DMS153 treated with DMSO at 0.1 percent for 48 hours (cell line): ENCODE measurements around the gene AGER.
A peak's percentile ranks its signal among the peaks of the same experiment; 100 is the strongest.

Source experiments
- DNase-seq: peaks from one replicate; lab custom pipeline; 2025; ENCODE audit not compliant: unreplicated experiment; lab: John Stamatoyannopoulos, UW

AGER gene

DNA sequence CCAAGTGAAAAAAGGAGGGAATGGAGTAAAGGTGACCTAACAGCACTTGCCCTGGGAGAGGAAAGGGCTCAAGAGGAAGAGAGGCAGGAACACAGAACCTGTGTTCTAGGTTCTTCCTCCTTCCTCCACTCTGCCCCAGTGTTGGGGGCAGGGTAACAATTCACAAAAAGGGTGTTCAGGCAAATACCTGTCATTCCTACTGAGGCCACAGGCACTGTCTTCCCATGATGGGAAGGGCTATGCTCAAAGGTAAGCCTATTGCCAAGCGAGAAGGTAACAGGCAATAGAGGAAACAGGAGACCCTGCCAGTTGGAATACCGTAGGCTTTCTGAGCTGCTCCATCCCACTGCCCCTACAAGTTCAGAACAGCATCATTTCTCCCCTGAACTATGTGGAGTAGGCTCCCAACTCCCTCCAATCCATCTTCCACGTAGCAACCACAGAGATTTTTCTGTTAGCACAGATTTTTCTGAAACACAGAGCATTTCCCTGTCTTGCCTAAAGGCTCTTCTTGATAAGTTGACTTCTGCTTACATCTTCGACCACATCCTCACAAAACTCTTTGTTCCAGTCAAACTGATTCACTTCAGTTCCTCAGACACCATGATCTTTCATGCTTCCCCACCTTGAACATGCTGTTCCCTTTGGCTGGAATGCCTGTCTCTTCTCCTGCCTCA is 10.9 kb downstream of the AGER start:
- no peak for DNase-seq

DNA sequence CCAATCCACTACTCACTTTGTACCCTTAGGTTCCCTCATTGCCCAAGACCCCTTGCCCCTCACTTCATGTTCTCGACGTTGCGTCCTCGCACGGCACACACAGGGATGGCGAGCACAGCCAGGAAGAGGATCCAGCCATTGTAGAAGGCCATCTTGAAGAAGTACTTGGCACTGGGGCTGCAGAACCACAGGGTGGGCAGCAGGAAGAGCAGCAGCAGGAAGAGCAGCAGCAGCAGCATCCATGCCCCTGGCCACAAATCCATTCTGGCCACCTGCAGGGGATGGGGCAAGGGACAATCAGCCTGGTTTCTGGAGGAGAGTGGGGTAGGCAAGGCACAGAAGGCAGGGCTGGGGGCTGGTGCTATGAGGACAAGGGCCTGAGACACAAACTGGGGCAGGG is 12.8 kb downstream of the AGER start:
- DNase-seq: no peak

DNA sequence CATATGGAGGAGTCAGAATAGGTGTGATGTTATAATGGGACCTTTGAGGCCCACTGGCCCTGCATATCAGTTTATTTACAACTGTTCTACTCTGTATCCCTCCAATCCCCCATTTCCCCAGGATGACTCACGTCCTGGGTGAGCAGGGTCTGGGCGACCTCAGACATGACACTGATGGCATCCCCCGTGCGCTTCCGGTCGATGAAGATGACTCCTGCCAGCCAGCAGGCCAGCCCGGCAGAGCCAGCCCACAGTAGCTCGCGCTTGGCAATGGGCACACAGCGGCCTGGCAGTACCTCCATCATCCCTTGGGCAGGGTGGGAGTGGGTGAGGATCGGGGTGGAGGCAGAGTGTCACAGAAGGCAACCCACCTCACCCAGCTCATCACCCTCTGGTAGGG is 13.8 kb downstream of the AGER start:
- no peak for DNase-seq

DNA sequence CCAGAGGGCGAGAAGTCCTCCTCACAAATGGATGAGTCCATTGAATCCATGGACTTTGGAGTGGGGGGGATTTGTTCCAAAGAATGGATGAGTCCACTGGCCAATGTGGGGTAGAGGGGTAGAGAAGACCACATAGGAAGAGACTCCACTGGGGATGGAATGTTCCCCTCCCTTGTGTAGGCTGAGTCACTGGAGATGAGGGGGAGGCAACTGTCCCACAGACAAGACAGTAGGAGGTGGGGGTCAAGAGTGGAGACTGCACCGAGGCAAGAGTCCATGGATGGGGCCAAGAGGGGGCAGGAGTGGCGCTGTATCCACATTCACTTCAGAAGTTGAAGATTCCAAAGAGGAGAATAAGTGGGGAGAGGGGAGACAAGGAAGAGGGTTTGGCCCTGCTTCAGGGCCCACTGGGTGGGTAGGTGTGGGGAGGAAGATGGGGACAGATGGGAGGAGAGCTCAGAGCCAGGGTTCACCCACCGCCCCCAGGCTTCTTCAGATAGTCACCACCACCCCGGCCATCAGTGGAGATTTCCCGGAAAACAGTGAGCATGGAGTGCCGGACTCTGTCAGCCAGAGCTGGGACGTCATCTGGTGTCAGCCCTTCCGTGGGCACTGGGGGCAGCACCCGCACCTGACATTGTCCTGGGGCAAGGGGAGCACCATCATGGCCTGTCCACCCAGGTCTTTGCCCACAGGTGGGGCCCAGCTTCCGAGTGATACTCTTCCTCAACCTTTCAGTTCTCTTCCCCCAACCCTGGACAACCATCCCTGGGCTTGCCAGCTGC is 15.1 kb downstream of the AGER start:
- DNase-seq: no peak

DNA sequence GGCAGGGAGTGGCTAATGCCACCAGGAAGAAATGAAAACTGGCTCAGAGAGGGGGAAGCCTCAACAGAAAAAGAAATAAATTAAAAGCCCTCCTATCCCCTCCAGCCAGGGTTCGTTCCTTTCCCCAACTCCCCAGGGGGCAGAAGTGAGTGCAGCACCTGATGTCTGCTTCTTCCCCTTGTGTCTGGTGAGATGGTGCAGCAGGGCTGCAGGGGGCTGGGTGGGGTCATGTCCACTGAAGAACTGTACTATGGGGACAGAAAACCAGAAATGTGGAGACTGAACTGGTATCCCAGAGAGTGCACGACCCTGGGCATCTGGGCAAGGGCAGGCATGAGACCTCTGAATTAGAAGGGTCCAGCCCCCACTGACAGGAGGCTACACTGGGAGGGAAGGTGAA is 15.7 kb downstream of the AGER start:
- no peak for DNase-seq

DNA sequence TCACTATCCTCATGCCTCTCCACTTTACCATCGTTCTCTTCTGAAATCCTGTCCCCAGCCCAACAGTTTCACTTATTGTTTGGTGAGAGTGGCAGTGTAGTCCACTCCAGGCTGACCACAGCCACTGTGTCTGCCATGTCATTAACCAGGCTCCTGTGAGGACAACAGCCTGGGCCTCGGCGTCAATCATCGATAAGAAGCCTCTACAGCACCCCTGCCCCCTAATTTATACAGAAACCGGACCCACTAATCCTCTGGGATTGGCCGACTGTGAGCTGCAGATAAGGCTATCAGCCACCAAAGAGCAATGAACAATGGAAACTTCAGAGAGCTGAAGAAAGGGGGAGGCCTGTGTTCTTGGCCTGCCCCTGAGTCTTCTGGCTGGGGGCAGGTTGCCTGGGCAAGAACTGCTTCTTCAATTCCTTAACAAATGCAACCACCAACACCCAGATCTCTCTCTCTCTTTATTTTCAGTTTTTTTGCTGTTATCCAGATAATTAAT is 16.2 kb downstream of the AGER start:
- no peak for DNase-seq

DNA sequence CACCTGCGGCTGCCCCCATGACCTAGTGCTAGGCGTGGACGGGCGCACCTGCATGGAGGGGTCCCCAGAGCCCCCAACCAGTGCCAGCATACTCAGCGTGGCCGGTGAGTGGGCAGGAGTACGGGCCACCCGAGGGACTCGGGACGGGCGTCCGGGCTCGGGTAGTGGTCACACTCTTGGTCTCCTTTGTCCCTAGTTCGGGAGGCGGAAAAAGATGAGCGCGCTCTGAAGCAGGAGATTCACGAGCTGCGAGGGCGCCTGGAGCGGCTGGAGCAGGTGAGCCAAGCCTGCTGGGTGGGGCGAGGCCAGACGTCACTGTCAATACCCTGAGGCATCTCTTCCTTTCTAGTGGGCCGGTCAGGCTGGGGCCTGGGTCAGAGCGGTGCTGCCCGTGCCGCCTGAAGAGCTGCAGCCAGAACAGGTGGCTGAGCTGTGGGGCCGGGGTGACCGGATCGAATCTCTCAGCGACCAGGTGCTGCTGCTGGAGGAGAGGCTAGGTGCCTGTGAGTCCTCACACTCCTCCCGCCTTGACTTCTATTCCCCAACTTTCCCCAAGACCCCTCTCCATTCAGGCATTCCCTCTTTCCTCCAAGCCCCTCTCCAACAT is 16.8 kb downstream of the AGER start:
- DNase-seq: peak; percentile 15

DNA sequence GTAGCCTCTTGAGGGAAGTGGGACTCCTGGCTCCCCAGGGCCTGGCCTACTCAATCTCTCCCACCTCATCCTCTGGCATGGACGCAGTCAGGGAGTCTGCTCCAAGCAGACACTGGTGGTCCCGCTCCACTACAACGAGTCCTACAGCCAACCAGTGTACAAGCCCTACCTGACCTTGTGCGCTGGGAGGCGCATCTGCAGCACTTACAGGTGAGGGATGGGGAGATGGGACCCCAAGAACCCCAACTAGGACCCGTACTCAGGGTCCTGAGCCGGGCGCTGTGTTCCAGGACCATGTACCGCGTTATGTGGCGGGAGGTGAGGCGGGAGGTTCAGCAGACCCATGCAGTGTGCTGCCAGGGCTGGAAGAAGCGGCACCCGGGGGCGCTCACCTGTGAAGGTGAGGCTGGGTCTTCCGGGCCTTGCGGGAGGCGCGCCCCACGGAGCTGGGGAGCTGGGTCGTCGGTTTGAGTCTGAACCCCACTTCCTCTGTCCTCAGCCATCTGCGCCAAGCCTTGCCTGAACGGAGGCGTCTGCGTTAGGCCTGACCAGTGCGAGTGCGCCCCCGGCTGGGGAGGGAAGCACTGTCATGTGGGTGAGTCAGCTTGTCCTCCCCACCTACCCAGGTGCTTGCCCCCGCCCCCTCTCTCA is 17.5 kb downstream of the AGER start:
- DNase-seq: no peak

DNA sequence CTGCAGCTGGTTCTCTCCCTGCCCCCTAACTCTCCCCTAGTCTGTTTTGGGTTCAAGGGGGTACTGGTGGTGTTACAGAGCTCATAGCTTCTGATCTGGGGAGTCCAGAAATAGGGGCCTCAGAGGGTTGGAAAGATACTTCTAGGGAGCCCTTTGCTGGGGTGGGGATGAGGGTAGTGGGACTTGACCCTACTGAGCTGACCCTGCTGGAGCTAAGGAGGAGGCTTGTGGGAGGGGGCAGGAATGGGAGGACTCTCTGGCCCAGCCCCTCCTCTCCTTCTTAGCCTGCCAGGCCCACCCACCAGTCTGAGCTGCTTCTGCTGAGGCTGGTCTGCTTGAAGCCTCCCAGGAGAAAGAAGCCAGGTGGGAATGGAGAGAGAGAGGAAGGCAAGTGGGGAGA is 19.8 kb downstream of the AGER start, which contains the start of gene EGFL8:
TSS of gene EGFL8 (plus strand) at position 301 of the 400 bp plus-strand sequence. CDS start 1,571 bp downstream, outside the sequence.
- no peak for DNase-seq

DNA sequence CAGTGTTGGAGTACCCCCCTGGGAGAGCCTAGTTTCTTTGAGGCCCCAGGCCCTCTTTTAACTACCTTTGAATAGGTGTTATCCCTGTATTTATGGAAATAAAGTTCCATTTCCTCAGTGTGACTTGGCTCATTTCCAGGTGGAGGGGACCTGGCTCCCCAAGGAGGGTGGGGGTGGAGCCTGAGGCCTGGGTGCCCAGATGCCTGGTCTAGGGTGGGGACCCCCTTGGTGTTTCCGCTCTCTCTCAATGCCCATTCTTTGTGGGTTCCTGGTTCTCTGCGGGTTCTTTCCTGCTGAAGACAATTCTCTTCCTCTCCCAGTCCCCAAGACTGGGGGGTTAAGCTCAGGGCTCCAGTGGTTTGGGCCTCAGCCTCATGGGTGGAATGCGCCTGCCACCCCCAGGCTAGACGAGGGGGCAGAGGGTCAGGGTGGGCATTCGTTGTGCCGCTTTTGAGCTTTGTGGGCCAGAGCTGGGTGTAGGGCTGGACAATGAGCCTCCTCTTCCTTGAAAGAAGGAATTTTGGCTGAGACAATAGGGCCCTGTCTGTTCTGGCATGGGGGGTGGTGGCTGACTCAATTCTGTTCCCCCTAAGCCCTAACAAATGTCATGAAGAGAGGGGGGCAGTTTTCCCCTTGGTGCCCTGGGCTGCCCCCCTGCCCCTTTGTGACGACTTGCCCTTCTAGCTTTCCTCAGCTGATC is 20.3 kb downstream of the AGER start:
- DNase-seq: no peak

DNA sequence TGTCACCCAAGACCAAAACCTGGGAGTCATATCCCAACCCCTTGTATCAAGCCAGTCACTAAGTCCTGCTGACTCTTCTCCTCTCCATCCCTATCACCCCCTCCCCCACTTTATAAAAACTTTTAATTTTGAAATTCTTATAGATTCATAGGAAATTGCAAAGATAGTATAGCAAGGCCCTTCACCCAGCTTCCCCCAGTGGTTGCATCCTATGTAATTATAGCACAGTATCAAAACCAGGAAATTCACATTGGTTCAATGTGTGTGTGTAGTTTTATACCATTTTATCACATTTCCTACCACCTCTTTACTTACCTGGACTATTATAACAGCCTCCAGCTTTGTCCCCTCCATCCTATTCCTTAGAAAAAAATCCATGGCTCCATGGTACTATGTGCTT is 26.0 kb downstream of the AGER start:
- DNase-seq: no peak

DNA sequence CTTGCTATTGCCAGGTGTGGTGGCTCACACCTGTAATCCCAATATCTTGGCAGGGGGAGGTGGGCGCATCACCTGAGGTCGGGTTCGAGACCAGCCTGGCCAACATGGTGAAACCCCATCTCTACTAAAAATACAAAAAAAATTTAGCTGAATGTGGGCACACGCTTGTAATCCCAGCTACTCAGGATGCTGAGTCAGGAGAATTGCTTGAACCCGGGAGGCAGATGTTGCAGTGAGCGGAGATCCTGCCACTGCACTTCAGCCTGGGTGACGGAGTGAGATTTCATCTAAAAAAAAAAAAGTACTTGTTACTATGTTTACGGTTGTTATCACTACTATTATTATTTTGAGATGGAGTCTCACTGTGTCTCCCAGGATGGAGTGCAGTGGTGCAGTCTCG is 27.2 kb downstream of the AGER start:
- no peak for DNase-seq

DNA sequence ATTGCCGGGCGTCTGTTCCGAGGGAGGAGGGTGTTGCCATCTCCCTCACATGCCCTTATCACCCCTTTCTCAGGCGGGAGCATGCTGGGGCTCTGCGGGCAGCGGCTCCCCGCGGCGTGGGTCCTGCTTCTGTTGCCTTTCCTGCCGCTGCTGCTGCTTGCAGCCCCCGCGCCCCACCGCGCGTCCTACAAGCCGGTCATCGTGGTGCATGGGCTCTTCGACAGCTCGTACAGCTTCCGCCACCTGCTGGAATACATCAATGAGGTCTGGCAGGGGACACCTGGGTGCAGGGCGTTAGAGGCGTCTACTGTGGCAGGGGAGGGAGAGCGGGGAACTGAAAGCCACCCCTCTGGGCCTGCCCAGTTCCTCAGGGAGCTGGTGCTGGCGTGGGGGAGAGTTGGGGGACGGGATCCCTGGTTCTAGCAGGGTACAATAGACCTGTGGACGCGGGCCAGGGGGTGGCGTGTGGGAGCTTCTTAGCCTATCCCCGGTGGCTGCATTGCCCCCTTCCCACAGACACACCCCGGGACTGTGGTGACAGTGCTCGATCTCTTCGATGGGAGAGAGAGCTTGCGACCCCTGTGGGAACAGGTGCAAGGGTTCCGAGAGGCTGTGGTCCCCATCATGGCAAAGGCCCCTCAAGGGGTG is 29.4 kb downstream of the AGER start:
- DNase-seq: peak; percentile 47

DNA sequence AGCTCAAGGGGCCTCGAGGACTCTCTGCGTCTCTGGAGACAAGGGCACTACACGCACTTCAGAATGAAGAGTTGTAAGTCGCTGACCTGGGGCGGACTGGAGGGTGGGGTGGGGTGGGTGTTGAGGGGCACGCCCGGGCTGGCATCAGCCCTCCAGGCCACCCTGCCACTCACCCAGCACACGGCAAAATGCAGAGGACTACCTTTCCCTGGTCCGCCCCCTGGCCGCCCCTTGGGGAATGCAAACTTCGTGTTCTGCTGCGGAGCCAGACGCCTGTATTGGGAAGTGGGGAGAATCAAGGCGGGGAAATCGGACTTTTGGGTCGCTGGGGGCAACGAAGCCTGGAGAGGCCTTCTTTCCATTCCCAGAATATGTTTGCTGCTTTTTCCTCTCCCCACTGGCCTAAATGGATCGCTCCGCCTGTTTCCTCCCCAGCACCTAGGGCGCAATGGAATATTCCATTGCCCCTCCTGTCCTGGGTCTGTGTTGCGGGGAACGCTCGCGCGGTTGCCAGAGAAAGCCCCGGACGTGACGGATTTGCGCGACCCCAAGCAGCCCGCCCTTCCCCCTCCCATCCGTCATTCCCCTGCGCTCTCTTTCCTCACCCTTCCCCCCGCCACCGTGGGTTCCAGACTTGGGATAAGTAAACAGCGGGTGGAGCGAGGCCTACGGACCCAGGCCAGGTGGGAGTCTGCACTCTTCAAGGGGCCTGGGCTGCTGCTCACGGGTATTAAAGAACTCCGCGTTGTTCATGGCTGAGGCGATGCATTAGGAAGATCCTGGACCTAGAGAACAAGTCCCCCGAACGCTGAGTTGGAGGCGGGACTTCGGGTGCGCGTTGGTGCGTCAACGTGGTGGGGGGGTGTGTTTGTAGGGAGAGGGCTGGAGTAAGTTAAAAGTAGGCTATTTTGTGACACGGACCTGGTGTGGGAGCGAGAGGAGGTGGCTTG is 30.2 kb downstream of the AGER start, which contains the start of gene PPT2:
TSS of gene PPT2 (plus strand) at position 578 of the 950 bp plus-strand sequence. CDS start 454 bp downstream, outside the sequence.
- peak; percentile 52 for DNase-seq

DNA sequence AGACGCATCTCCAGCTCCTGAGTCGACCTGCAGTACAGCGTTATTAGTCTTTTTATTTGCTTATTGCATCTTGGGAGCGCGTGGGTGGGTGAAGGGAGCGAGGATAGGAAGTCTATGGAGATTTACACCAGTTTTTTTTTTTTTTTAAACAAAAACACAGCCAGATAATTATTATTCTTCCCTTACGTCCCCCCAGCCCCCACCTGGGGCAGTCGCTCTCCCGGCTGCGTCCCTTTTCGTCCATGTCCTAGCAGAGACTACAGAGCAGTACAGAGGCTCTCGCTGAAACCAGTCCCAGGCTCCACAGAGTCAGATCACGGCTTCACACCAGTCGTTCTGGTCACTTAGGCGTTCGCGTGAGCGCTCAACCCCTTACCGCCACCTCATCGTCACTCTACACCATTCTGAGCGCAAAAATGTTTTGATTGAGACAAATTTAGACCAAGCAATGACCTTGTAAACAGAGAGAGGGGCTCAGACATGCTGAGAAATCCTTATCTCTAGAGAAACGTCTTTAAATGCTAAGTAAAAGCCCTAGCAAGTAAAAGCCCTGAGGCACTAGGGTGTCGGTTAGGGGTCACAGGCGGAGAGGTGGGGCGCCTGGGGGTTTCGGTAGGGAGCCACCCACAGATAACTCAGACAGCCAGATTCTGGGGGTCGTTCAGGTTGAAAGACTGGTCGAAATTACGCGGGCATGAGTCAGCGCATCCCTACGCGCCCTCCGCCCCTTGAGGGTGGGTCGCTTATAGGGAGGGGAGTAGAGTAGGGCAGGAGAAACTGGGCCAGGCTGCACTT is 31.1 kb downstream of the AGER start:
- no peak for DNase-seq

DNA sequence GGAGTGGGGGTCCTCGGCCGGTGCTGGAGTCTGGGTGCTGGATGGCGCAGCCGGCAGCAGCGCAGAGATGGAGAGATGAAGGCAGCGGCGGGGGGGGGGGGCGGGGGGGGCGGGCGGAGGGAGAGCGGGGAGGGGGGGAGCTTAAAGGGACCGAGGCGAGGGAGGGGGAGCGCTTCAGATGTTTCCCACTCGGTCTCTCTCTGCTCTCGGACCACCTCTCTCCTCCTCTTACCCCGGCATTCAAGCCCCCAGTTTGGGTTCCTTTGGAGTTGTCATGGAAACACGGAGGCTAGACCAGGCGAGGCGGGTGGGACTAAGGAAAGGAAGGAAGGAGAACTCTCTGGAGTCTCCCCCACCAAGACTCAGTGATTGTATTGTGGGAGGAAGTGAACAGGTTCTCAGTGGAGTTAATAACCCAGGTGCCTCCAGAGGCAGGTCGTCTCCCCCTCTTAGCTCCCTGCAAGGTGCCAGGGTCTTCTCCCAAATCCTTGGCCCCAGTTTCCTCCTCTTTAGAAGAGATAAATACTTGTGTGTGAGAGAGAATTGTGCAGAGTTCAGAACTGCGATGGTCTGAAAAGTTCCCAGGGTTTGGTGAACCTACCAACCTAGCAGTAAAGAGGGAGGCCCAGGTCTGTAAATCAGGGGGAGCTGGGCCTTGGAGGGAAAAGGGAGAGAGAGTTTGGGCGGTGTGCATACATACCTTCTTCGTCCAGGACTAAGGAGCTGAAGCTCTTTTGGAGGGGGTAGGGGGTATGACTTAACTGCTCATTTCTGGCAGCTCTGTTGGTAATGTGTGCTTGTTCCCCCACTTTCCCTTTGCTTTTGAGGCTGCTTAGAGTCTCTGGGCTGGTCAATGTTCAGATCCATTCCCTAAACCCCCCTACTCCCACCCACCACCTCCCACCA is 31.9 kb downstream of the AGER start, which contains the start of gene PRRT1:
TSS of gene PRRT1 (minus strand) at position 77 of the 906 bp plus-strand sequence. CDS start 112 bp downstream, outside the sequence.
- no peak for DNase-seq
